ENCODE results near the gene ADAM22. TPM values are rescaled to one million over a fixed set of nuclear protein-coding genes. Genes with fewer than 3 reads are reported as not detected.
A peak's percentile ranks its signal among the peaks of the same experiment; 100 is the strongest.

Gene ADAM22
- polyA plus RNA-seq, 2 of the 4 experiments (the other 2 are of a cell fraction) = 0.53 to 0.59 TPM

GRCh38 chr7:88176190-88176589 is 242.1 kb downstream of the ADAM22 start:
- FAIRE-seq (no peak), ATAC-seq (no peak), DNase-seq (ENCODE audit: low read depth in 1 of 2, low spot score in 1 of 2) (no peak)
- no peaks in the 10 kb centered on the region for H3K9me3 ChIP-seq
- ChIA-PET POLR2A (no interaction called here), CTCF (interaction anchor here (1.2 kb wide), 1 partner anchor 9 kb away, joined by 3 read pairs; no protein-coding TSS in a partner anchor)
- no peak overlapping the region for H3K4me3 ChIP-seq
- H3K27ac ChIP-seq = no peak overlapping the region
- WGBS (ENCODE audit: missing lambda C conversion rate) = 8% methylated on average over 5 of the region's 5 CpGs
- TF ChIP-seq BCL3 (IDR thresholded peaks at IDR 0.05) (no peak), SMC3 (IDR thresholded peaks at IDR 0.05) (no peak), ZSCAN20 (CRISPR knock-in tag; IDR thresholded peaks at IDR 0.05) (no peak), PHF8 (IDR thresholded peaks at IDR 0.05; ENCODE audit: borderline replicate concordance, low read depth) (no peak), ELK1 (IDR thresholded peaks at IDR 0.05; ENCODE audit: low read depth, low read length) (no peak), CHD4 (IDR thresholded peaks at IDR 0.05; ENCODE audit: borderline replicate concordance) (no peak), EHF (CRISPR knock-in tag; IDR thresholded peaks at IDR 0.05) (no peak), RCOR1 (IDR thresholded peaks at IDR 0.05; ENCODE audit: low read depth, low read length) (no peak), MAX (IDR thresholded peaks at IDR 0.05) (no peak), TFCP2L1 (CRISPR knock-in tag; IDR thresholded peaks at IDR 0.05) (no peak), JUNB (IDR thresholded peaks at IDR 0.05) (no peak), KDM1A (IDR thresholded peaks at IDR 0.05; ENCODE audit: low read depth) (no peak), CHD2 (IDR thresholded peaks at IDR 0.05; ENCODE audit: low read length, partially characterized antibody) (no peak), HDAC2 (IDR thresholded peaks at IDR 0.05) (no peak), HOXB13 (CRISPR knock-in tag; IDR thresholded peaks at IDR 0.05; ENCODE audit: low read depth) (no peak), HES2 (IDR thresholded peaks at IDR 0.05) (no peak), MAFK (IDR thresholded peaks at IDR 0.05; ENCODE audit: partially characterized antibody) (no peak)
- H3K4me1 ChIP-seq = no peaks in the 10 kb centered on the region
- no peak overlapping the region for H3K4me2 ChIP-seq

GRCh38 chr7:88183051-88183450 is 249.0 kb downstream of the ADAM22 start:
- POLR2A ChIA-PET = no interaction called here
- ATAC-seq = no peak

More at GRCh38 chr7:88183051-88183450, 249.0 kb downstream of the ADAM22 start:
- Histone ChIP-seq H3K4me3 (no peak overlapping the region), H3K9me3 (no peaks in the 10 kb centered on the region), H3K4me1 (no peaks in the 10 kb centered on the region), H3K4me2 (no peak overlapping the region), H3K27ac (no peak overlapping the region)
- 79% methylated on average over 1 of the region's 1 CpG for WGBS (ENCODE audit: missing lambda C conversion rate)
- DNase-seq (ENCODE audit: low read depth in 1 of 2, low spot score in 1 of 2) (no peak), FAIRE-seq (peak; percentile 18)
- CTCF ChIA-PET = no interaction called here
- TF ChIP-seq GATA3 (IDR thresholded peaks at IDR 0.05; ENCODE audit: borderline replicate concordance) = no peak
- TF ChIP-seq KDM1A (IDR thresholded peaks at IDR 0.05; ENCODE audit: low read depth) = no peak
- TF ChIP-seq MYC (IDR thresholded peaks at IDR 0.05; ENCODE audit: borderline replicate concordance, low read length) = no peak
- TF ChIP-seq JUN (IDR thresholded peaks at IDR 0.05) = no peak
- no peak for TF ChIP-seq POLR2A (IDR thresholded peaks at IDR 0.05; ENCODE audit: low read length)
- no peak for TF ChIP-seq CEBPB (IDR thresholded peaks at IDR 0.05)
- no peak for TF ChIP-seq FOSB (CRISPR knock-in tag; IDR thresholded peaks at IDR 0.05)
- no peak for TF ChIP-seq FOSL2 (IDR thresholded peaks at IDR 0.05)
- no peak for TF ChIP-seq FOSL2 (CRISPR knock-in tag; IDR thresholded peaks at IDR 0.05)
- no peak for TF ChIP-seq TP53 (CRISPR knock-in tag; IDR thresholded peaks at IDR 0.05)
- no peak for TF ChIP-seq CHD2 (IDR thresholded peaks at IDR 0.05; ENCODE audit: low read length, partially characterized antibody)
- no peak for TF ChIP-seq RCOR1 (IDR thresholded peaks at IDR 0.05; ENCODE audit: low read depth, low read length)
- TF ChIP-seq HEYL (CRISPR knock-in tag; IDR thresholded peaks at IDR 0.05) = no peak
- no peak for TF ChIP-seq MAFK (IDR thresholded peaks at IDR 0.05; ENCODE audit: partially characterized antibody)
- TF ChIP-seq FOXS1 (CRISPR knock-in tag; IDR thresholded peaks at IDR 0.05) = no peak
- no peak for TF ChIP-seq NR3C1 (IDR thresholded peaks at IDR 0.05)
- TF ChIP-seq EP300 (IDR thresholded peaks at IDR 0.05) = no peak
- no peak for TF ChIP-seq HES2 (IDR thresholded peaks at IDR 0.05)
- TF ChIP-seq SMC3 (IDR thresholded peaks at IDR 0.05) = no peak
- no peak for TF ChIP-seq RAD21 (conservative IDR thresholded peaks at IDR 0.05 in 1 of 2, IDR thresholded peaks at IDR 0.05 in 1 of 2)
- TF ChIP-seq ELK1 (IDR thresholded peaks at IDR 0.05; ENCODE audit: low read depth, low read length) = no peak

Data from A549 (cell line).